ENCODE data around the gene FOXN3.
A peak's percentile ranks its signal among the peaks of the same experiment; 100 is the strongest.

The FOXN3 gene

DNA sequence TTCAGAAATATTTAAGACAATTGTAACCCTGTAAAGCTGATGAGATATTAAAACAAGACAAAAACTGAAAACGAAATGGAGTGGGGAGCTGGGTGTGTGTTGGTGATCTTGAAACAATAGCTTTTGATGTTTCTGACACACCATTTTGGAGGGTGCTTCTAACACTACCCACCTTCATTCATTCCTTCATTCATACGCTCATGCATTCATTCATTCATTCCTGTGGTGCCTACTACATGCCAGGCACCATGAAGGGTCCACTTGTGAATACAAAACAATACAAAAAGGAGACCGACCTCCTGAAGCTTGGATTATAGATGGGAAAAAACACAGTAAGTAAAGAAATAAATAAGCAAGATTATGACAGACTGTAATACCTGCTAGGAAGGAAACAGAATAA lies 60.5 kb downstream of the FOXN3 start:
- DNase-seq, result no peak

DNA sequence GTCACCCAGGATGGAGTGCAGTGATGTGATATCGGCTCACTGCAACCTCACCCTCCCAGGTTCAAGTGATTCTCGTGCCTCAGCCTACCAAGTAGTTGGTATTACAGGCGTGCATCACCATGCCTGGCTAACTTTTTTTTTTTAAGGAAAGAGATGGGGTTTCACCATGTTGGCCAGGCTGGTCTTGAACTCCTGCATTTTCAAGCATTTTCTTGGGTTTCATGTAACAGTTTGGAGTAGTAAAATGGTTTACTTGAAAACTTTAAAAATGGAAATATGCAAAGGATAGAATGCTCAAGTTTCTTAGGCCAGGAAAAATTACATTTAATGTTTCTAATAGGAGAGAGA lies 63.3 kb downstream of the FOXN3 start:
- DNase-seq, result no peak

DNA sequence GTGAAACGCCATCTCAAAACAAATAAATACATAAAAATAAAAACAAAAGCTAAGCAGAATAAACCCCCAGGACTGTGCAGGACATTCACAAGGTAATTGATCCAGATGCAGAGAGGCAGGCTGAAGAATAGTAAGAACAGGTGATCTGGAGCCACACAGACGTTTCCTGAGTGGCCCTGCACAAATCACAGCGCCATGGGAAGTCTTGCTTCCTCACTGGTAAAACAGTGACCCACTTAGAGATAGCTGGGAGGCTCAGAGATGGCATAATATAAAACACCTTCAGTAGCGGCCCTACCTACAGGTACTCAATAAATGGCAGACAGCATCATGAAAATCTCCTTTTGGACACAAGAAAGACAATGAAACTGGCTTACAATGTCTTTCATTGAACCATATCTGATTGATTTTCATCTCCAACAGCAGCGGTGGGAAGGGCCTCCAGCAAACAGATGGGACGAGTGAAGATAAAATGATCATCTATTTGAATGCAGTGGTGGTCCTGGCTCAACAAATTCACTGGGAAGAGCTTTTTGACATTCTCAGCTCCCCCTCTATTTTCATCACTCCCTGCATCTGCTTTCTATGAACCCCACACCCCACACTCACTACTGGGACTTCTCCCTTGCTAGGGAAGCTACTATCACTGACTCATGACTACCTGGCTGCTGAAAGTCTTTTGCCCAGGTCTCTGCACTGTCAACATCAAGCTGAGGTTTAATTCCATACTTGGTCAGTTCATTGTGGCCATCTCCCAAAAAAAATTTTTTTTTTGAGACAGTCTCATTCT lies 63.9 kb downstream of the FOXN3 start:
- no peak for DNase-seq

DNA sequence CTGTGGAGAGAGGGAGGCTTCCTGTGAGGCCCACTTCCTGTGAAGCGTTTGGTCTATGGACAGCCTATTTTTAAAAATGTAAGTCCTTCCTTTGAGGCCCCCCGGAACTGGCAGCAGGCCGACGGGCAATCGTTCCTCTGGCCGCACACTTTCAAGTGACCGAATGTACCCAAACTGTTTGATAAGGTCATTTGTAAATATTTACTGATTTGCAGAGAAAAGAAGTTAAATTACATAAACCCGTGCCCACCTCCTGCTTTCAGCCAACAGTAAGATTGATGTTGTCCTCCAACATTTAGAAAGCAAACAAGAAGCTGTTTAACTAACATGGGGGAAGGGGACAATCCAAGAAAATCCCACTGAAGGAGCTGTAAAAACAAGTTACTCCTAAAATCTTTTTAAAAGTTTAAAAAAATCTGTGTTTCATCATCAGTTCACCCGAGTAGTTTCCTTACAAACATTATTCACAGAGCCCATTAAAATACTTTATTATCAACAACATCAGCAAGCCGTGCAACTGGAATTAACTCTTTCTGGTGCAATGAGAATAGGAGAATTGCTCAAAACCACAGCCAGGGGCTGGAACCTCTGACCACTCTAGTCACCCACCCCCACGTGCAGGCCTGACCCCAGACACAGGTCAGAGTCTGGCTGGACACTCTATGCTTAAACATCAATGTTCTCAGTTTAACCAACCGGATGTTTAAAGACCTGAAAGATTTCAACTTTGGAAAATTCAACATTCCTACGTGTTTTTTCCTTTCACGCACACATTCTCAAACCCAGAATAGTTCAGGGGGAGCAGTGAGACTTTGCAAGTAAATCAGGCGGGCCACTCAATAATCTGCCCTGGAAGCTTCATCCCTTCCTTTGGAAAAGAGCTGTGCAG lies 65.3 kb downstream of the FOXN3 start:
- DNase-seq, result peak; percentile 40

DNA sequence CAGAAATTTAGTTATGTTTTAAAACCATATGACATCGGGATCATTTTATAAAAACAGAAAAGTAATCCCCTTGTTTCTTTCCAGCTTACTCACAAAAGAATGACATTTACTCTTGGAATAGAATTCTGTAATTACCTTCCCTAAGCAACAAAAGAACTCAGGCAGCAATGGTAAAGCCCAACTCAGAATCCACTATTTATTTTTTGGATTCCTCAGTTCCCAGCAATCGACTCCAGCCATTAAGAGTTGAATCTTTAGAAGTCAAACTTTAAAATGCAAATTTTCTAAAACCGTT lies 65.9 kb downstream of the FOXN3 start:
- no peak for DNase-seq

DNA sequence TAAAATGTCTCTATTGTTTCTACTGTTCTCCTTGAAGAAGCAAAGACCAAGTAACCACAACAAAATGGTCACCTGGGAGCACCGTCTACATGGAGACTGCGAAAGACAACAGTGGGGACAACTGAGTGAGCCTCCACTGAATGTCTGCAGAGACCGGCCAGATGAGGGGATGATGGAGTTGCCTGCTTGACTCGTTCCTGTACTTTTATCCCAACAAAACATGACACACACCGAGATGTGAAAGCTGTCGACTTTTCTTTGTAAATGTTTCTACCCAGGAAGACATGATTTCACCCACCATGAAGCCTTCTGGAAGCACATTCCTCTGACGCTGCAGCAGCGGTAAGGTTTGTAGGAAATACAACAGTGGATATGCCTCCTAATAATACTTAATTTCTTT lies 66.9 kb downstream of the FOXN3 start:
- DNase-seq, result no peak

DNA sequence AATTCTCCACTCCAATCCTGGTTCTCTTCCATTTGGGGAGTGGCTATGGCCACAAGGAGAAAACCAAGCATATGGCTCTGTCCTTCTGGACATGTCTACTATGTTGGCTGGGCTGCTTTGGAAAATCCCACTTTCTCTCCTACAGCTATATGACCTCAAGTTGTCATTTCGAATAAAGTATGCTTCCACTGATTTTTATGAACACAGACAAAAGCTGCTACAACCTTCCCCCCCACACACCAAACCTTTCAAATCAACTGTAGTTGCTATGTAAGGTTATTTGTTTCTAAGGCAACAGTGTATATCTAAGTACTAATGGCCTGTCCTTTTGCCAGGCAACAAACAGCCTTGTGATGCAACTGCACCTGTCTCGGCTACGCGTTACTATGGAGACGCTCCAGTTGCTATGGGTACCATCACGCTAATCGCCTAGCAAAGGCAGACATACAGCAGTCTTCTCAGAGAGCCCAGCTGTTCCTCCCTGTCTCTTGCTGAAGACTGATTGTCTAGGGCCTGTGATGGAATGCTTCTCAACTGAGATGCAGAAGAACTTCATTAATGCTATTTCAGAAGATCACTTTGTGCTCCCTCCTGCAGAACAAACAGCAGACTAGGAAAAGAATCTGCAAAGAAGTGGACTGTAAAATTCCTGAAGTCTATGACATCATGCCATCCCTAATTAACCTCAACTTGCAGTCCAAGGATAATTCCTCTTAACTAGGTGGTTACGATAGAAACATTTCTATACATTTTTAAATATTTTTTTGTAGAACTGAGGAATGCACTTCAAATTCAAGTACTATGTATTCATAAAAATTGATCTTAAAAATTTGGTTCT lies 67.6 kb downstream of the FOXN3 start:
- peak; percentile 94 for DNase-seq

DNA sequence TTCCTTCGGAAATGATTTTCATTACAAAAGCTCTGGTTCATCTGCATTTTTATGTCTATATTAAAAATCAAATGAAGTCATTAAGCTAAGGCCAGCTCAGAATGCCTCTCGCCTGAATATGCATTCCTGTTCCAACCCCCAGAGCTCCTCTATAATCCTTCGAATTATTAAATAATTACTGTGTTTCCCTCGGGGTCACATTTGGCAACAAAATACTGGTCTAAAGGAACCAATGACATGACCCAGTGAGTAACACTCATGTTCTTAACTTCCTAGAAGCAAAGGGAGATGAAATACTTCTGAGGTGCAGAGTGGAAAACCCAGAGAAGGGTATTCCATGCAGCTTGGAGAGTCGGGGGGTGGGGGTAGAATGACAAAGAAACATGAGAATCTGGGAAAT lies 68.3 kb downstream of the FOXN3 start:
- DNase-seq, result no peak

DNA sequence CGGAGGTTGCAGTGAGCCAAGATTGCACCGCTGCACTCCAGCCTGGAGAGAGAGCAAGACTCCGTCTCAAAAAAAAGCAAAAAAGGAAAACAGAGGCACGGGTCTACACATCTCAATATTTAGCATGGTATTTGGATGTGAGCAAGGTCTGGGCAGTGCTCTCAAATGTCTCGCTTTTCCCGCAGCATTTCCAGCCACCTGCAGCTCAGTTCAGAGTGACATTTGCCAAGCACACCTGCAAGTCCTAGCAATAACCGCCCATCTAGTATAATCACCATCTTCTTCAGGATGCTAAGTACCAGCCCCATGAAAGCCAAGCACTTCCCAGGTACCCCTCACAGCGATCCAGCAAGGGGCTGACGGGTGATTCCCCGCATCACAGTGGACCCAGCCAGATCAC lies 69.1 kb downstream of the FOXN3 start:
- no peak for DNase-seq

DNA sequence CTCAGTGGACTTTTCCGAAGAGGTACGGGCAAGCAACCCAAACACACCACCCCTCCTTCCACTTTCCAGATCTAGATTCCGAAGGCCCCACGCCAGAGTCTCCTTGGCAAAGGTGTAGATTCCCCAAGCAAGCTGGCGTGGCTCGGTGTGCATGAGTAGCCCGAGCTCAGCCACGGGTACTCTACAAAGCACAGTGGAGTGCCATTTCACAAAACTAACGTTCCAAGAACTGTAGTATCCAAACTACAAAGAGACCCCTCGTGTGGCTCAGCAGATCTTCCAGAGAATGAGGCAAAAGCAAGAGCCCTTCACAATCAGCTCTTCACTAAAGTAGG lies 72.1 kb downstream of the FOXN3 start:
- DNase-seq, result no peak

DNA sequence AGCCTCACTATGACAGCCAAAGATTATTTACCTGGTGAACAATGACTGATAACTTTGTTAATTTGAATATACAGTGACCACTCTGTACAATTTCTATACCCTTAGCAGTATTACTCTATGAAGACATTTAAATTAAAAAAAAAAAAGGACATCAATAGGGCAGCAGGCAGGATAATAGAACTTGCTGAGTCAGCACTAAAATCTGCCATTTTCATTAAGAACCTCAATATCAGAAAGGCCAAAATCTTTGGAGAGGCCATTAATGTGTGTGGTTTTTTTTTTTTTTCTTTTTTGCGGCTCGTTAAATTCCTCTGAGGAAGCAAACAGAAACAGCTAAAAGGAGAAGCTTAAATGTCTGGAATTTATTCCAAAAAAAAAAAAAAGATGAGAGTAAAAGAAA lies 73.7 kb downstream of the FOXN3 start:
- no peak for DNase-seq

DNA sequence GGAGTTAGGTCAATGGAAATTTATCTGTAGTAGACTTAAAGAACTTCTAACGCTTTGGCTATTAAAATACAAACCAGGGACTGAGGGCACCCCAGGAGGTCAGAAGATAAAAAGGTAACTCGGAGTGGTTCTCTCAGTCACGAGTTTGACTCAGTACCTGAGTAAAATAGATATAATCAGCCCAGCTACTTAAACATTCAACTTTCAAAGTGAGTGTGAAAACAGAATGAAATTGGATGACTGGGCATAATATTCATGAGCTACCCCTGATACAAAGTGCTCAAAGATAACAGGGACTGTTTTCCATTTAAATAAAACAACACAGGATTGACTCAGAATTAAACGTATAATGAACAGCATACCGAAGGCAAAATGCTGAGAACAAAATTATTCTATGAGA lies 75.0 kb downstream of the FOXN3 start:
- no peak for DNase-seq

DNA sequence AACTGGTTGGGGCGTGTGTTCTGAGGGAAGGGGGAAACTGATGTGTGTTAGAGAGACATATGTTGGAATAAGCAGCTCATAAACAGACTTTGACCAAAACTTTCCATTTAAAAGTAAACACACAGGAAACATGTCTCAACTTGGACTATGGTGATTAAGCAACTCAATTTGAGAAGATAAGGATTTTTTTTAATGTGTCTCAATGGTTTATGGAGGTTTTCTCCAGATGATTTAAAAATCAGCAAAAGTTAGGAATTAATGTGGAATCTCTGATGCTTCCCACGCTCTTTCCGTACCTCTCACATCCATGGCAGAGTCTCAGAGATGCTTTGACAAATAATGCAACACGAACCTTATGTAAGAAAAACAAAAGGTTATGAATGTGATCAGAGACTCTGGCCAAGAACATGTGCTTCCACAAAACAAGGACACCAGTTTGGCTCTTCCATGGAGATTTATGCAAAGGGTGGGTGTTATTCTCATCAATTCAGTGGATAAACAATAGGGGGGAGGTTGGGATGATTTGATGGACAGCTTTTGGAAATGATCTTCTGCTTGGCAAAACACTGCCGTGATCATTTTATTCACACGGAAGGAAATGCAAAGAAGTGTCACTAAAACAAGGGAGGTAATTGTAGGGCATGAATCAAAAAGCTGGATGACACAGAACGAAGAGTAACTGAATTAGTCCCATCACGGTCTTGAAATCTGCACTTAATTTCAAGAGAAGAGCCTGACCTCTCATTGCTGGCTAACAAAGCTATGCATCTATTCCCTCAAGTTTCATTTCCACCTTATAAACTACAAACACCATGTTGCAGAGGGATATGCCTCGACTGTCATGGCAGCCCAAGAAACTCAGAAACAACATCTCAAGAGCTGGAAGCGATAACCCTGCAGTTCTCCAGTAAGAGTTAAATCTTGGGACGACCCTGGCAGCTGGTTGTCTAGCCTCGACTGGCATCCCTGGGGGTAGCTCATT lies 76.5 kb downstream of the FOXN3 start:
- no peak for DNase-seq

DNA sequence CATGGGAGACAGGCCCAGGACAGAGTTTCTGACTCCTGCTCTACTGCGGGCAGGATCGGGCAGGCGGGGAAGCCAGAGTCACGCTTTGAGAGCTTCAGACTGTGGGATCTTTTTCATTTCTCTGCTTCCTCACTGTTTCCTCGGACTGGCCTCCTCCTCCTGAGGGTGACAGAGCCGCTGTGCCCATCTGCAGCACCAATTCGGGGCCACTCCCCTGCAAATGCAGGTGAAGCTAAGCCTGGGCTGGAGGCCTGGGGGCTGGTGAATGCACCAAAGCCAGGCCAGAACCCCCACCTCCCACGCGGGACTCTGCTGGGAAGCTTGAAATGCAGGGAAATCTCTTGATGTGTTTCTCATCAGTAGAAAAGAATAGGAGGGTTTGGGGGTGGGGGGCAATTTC lies 77.5 kb downstream of the FOXN3 start:
- no peak for DNase-seq

DNA sequence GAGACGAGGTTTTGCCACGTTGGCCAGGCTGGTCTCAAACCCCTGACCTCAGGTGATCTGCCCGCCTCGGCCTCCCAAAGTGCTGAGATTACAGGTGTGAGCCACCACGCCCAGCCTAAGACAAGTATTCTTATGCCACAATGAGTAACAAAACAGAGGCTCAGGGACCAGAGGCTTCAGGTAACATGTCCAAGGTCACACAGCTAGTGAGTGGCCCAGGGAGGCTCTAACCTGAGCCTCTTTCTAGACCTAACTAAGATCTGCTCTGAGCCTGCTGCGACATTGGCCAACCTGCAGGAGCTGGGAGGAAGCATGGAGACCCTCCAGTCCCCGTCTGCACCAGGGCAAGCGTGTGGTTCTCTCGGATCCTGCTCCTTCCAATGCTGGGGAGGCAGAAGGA lies 77.9 kb downstream of the FOXN3 start:
- no peak for DNase-seq

DNA sequence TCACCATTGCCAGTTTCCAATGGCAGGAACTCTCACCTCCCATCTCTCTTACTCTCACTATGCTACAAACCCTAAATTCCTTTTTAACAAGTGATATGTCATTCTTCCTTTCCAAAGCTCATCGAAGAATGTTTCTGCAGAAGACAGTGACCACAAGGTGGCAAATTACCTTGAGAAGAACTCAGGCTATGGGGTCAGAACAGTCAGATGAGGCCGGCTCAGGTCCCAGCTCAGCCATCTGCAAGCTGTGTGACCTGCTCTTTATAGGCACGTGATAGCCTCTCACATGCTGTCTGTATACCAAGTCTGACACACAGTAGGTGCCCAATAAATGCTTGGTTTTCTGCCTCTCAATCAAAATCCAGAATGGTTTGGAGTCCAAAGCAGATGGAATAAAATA lies 80.7 kb downstream of the FOXN3 start:
- no peak for DNase-seq

DNA sequence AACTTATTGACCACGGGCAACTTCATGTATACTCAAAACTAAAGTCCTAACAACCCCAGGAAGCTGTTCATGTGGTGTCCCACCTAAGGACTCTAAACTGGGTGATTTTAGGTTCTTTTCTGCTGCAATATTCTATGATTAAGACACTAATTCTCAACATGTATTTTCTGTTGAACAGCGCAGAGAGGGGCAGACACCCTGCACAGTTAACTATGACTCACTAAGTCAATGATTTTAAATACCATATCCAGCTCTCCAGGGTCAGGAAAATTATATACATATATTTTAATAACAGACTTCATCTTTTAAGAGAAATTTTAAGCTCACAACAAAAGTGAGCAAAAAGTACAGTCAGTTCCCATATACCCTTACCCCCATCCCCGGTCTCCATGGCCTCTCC lies 85.0 kb downstream of the FOXN3 start:
- DNase-seq, result no peak

DNA sequence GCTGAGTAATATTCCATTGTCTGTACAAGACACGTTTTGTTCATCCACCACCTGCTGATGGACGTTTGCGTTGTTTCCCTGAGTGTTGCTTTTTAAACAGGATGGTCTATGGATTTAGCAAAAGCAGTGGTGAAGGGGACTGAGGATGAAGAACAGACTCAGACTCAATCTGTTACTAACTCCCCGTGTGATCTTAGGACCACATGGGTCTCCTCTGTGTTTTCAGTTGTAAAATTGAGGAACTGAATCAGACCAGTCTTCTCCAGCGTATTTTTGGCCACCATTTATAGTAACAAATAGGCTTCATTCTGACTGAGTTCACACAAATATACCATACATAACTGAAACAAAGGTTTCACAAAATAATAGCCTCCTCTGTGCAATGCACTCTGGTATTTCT lies 85.6 kb downstream of the FOXN3 start:
- no peak for DNase-seq

DNA sequence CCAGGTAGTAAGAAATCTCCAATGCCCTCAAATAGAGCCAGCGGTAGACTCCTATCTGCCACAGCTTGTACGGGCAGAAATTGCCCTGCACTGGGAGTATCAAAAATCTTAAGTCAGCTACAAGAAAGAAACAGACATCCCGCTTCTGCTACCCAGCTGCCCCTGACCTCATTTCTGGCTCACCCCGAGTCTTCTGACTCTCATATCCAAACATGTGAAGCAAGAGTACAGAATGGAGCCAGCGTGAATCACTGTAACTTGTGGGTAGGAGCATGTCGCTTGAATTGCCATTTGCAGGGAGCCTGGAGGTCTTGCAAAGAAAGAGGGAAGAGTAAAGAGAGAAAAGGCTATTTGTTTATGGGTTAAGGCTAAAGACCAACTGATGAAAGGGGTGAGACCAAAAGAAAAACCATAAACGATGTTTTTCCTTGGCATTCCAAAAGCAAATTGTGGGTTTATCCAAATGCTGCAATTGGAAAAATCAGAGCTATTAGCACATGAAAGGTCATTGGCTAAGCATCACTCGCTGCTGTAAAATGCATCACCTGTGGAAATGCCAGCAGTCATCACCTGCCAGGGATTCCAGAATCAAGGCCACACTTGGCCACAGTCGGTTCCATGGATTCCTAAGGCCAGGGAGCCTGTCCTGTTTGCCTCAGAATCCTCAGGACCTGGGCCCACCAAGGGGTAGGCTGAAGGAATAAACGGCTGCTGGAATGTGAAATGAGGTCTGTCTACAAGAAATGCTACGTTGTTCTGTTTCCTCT lies 86.6 kb downstream of the FOXN3 start:
- DNase-seq, result no peak

DNA sequence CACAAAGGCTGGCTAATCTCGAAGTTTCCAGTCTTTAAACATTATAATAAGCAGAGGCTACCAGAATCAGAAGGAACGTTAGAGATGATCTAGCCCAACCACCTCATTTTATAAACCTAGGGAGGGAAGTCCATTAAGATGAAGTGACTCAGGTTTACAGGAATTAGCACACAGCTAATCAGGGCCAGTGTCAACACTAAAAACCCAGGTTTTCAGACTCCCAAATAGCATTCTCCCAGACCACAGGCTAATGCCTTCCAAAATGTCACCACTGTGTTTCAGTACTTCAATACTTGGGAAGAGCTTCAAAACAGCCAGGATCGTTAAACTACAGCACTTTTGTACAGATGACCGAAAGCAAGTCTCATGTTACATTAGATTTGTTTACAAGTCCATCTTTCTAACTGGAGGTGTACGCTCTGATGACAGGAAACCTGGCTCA lies 89.2 kb downstream of the FOXN3 start:
- DNase-seq, result no peak

DNA sequence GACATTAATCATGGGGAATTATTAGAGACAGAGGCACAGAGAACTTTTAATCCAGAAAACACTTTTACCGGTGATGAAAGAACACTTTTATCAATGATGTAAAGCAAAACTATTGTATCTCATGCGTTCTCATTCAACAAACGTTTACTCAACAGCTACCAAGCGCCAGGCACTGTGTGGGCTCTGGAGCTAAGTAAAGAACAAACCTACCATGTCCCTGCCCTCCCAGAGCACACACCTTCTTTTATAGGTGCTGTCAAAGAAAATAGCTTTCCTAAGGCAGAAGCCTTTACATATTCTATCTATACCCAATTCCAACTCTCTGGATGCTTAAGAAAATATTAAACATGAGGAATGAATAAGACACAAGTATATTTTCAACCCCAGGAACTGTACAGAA lies 91.1 kb downstream of the FOXN3 start:
- DNase-seq, result no peak
